Breast epithelium (tissue), 4 donors: ENCODE results near the gene SIVA1. TPM values are rescaled to one million over a fixed set of nuclear protein-coding genes. Genes with fewer than 3 reads are reported as not detected.
A peak's percentile ranks its signal among the peaks of the same experiment; 100 is the strongest.

Experiments
- DNase-seq, 2 donors: peaks; one replicate each; pipeline ENCODE4 v3.0.0-alpha.2; 2019; ENCODE audit warnings: low spot score in 2 of 2
- H3K27ac ChIP-seq, 2 donors: fragments of 200-600 bp; sonication (generic) in 1 of 2; one replicate each; pipeline ENCODE4 v1.5.1; 2016 to 2019; ENCODE audit warnings: mild to moderate bottlenecking in 1 of 2
- H3K27me3 ChIP-seq, 2 donors: fragments of 200-600 bp; sonication (generic) in 1 of 2; one replicate each; pipeline versions ENCODE4 v1.5.1 to v1.6.0; 2017 to 2019; ENCODE audit warnings: control low read depth in 1 of 2, mild to moderate bottlenecking in 1 of 2
- H3K36me3 ChIP-seq: fragments of 200-600 bp; one replicate; pipeline ENCODE4 v1.5.1; 2019
- H3K4me1 ChIP-seq, 2 donors: fragments of 200-600 bp; sonication (generic); one replicate each; pipeline ENCODE4 v1.5.1; 2016 to 2019; ENCODE audit warnings: control low read depth in 1 of 2
- H3K4me3 ChIP-seq, 3 donors: fragments of 200-600 bp; sonication (generic); 1 replicate in 2 of 3; 2 replicates in 1 of 3; pipeline ENCODE4 v1.5.1; 2016 to 2019; ENCODE audit warnings: mild to moderate bottlenecking in 3 of 3, moderate library complexity in 2 of 3
- H3K9me3 ChIP-seq, 2 donors: fragments of 200-600 bp; sonication (generic) in 1 of 2; one replicate each; pipeline ENCODE4 v1.5.1; 2016 to 2019; ENCODE audit warnings: control low read depth in 1 of 2
- CTCF ChIP-seq, 3 donors: fragments of 450-650 bp; IDR thresholded peaks; one replicate each; pipeline ENCODE4 v1.5.1; 2016 to 2017; ENCODE audit warnings: antibody characterized with exemption in 3 of 3, mild to moderate bottlenecking in 3 of 3, moderate library complexity in 3 of 3
- POLR2A ChIP-seq: fragments of 450-650 bp; IDR thresholded peaks from one replicate; pipeline ENCODE4 v1.6.1; 2016; ENCODE audit warnings: antibody characterized with exemption, mild to moderate bottlenecking, moderate library complexity
- POLR2AphosphoS5 ChIP-seq, 3 donors: sonication (generic); formaldehyde crosslinking; IDR thresholded peaks; one replicate each; pipeline ENCODE4 v1.6.1; 2017; ENCODE audit warnings: antibody characterized with exemption in 3 of 3
- intact Hi-C: fragments of 100-400 bp; cut with DNase I; formaldehyde crosslinking; loops from one replicate; pipeline ENCODE4 v1.15.1; 2023; ENCODE audit warnings: low total_unique reads
- total RNA-seq, 3 donors: library from RNA; depleted of rRNA; stranded (reverse); fragments of >200 nt; gene quantifications; one replicate each; pipeline ENCODE4 v1.1.0, GENCODE V29; 2016

Gene SIVA1
- total RNA-seq, 3 donors from 2014 or later, result 181 to 225 (median 223) TPM

GRCh38 chr14:104732931-104733681 is 19.8 kb upstream of the SIVA1 start:
- TF ChIP-seq POLR2A (no peak), CTCF (IDR thresholded peaks at IDR 0.05) (no peak), POLR2AphosphoS5 (IDR thresholded peaks at IDR 0.05) (no peak)
- Histone ChIP-seq H3K4me3 (no peak overlapping the region), H3K4me1 (no peaks in the 10 kb centered on the region), H3K36me3 (no peaks in the 10 kb centered on the region), H3K27ac (no peak overlapping the region), H3K27me3 (no peaks in the 10 kb centered on the region), H3K9me3 (no peaks in the 10 kb centered on the region)
- DNase-seq, result no peak
- intact Hi-C loops, result no loop called here

GRCh38 chr14:104734051-104734587 is 18.8 kb upstream of the SIVA1 start:
- H3K9me3 ChIP-seq, result no peaks in the 10 kb centered on the region
- TF ChIP-seq CTCF (IDR thresholded peaks at IDR 0.05) (no peak), POLR2A (no peak), POLR2AphosphoS5 (IDR thresholded peaks at IDR 0.05) (no peak)
- intact Hi-C loops, result no loop called here
- DNase-seq, result no peak
- H3K27me3 ChIP-seq, result no peaks in the 10 kb centered on the region
- no peaks in the 10 kb centered on the region for H3K4me1 ChIP-seq
- H3K27ac ChIP-seq, result no peak overlapping the region
- H3K4me3 ChIP-seq, result no peak overlapping the region
- no peaks in the 10 kb centered on the region for H3K36me3 ChIP-seq

GRCh38 chr14:104734601-104734990 is 18.4 kb upstream of the SIVA1 start:
- TF ChIP-seq CTCF (IDR thresholded peaks at IDR 0.05), result no peak
- TF ChIP-seq POLR2AphosphoS5 (IDR thresholded peaks at IDR 0.05), result no peak
- TF ChIP-seq POLR2A, result no peak
- DNase-seq, result no peak
- no peaks in the 10 kb centered on the region for H3K9me3 ChIP-seq
- intact Hi-C loops, result no loop called here
- no peaks in the 10 kb centered on the region for H3K27me3 ChIP-seq
- H3K27ac ChIP-seq, result no peak overlapping the region
- no peaks in the 10 kb centered on the region for H3K36me3 ChIP-seq
- H3K4me3 ChIP-seq, result no peak overlapping the region
- no peaks in the 10 kb centered on the region for H3K4me1 ChIP-seq

GRCh38 chr14:104734991-104735779 is 17.8 kb upstream of the SIVA1 start:
- Histone ChIP-seq H3K36me3 (no peaks in the 10 kb centered on the region), H3K4me3 (no peak overlapping the region), H3K27me3 (no peaks in the 10 kb centered on the region), H3K4me1 (no peaks in the 10 kb centered on the region), H3K27ac (peak overlapping the region in 1 of 2 donors; percentile 90), H3K9me3 (no peaks in the 10 kb centered on the region)
- no peak for DNase-seq
- intact Hi-C loops, result no loop called here
- TF ChIP-seq POLR2AphosphoS5 (IDR thresholded peaks at IDR 0.05), result no peak
- no peak for TF ChIP-seq CTCF (IDR thresholded peaks at IDR 0.05)
- no peak for TF ChIP-seq POLR2A
